Right forelimb (tissue), 1 donor: ENCODE measurements around the gene OMA1.

Experiments
- DNase-seq: peaks from one replicate; pipeline ENCODE4 v3.0.0-alpha.2; 2018

OMA1 gene

DNA sequence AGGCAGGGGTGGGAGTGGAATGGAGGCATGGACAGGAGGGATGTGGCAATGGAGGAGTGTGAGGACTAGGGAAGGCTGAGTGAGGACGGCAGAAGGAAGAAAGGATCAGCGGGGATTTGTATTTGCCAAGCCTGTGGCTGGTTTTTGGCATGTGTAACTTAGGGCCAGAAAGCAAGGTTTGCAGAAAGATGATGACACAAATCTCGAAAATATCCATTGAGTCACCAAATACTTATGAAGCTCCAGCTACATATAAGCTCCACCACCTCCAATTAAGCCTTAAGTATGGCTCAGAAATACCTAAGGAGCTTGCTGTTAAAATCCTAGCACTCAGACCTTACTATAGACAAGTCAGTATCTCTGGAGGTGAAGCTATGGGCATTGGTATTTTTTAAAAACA, 90.1 kb downstream of the OMA1 start:
- DNase-seq = no peak

DNA sequence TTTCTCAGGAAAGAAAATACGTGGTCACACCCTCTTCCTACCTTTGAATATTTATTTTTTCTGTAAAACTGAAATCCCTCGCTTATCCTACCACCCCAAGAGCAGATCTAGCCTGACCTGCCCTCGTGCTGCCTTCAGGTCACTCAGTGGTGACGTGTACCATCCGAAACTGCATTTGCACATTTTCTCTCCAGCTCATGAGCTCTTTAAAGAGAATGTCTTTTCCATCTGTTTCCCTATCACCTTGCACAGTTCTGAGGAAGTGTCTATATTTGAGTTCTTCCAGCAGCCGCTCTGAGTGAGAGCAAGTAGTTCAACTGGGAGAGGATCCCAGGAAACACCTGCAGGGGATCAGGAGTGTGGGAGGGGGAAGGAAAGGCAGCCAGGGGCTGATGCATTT, 91.7 kb downstream of the OMA1 start:
- no peak for DNase-seq

DNA sequence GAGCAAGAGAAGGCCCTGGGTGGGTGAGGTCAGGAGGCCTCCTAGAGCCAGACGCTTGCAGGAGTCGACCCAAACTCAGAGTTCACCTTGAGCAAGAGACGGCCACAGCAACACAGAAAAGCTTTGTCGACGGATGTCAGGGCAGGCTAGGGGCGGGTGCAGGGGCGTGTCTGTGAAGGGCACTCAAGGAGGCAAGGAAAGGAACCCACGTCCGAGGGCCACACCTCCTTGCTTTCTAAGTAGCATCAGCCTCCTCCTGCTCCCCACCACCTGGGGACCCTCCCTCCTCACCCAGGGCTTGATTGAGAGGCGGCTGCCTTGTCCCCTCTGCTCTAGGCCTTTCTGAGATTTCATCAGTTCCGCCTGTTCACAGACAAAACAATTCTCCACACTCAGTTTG, 92.1 kb downstream of the OMA1 start:
- DNase-seq = no peak

- DNase-seq = no peak
Observed at GRCh38 chr1:58451560-58452191, 94.8 kb downstream of the OMA1 start.

DNA sequence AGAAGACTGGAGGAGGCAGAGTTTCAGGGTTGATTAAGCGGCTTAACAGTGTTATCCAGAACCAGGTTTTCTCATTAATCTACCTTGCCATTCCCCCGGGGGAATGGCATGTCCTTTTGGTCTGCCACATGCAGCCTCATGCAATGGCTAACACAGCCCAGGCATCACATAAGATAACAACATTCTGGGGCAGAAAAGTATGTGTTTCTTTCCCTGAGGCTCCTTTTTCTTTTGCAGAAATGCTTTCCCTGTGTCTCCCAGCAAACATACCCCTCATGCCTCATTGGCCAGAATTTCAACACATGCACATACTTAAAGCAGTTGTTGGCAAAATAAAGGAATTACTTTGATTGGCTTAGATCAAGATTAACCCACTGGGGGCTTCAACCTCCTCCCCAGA, 98.6 kb downstream of the OMA1 start:
- DNase-seq = no peak

- DNase-seq = no peak
Observed at GRCh38 chr1:58447042-58447441, 99.5 kb downstream of the OMA1 start.

DNA sequence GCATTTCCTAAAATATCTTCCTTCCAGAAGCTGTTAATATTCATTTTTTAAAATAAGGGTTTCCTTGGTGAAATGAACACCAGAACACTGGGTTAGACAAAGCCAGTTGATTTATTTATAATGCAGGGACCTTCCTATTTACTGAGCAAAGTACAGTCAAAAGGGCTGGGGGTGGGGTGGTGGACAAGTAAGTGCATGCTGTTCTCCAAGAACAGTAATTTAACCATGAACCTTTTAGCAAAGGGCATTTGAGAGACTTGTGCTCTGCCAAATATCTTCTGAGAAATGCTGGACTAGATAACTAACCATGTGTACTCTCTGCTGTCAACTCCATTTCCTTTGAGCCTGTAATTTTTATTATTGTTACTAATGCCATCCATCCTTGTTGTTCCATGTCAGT, 100.2 kb downstream of the OMA1 start:
- DNase-seq = no peak

- DNase-seq = no peak
Observed at GRCh38 chr1:58443986-58444868, 102.3 kb downstream of the OMA1 start.

GRCh38 chr1:58442114-58442513, 104.4 kb downstream of the OMA1 start:
- no peak for DNase-seq

GRCh38 chr1:58441699-58442098, 104.8 kb downstream of the OMA1 start:
- no peak for DNase-seq

DNA sequence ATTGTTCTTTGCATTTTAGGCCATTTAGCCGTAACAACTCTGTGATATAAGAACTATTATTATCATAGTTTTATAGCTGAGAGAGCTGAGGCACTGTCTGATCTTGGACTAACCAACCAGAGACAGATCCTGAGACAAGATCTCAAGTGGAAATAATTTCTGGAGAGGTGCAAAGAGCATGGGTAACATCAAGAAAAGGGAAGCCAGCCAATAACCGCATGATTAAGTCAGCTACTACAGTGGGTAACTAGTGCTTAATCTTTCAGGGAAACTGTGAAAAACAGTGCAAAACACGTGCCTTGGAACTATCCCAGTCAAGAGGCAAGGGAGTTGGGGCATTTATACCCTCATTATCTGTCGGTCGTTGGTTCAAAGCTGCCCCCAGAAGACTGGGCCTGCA, 105.8 kb downstream of the OMA1 start:
- DNase-seq = no peak

DNA sequence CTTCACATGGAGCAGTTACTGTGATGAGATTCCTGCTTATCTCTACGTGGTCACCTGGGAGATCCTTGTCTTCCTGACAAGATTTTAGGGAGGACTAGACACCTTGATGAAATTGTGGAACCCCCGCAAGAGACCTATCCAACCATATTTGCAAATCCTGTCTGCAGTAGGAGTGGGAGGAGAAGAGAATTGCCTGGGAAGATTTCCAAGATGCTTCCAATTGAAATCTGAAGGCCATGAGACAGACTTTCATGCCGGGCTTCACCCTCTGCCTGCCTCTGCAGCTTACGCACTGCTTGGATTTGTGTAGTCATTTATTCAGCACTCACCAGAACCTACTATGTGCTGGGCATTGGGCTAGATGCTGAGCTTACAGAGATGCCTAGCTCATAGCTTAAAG, 106.6 kb downstream of the OMA1 start:
- no peak for DNase-seq

DNA sequence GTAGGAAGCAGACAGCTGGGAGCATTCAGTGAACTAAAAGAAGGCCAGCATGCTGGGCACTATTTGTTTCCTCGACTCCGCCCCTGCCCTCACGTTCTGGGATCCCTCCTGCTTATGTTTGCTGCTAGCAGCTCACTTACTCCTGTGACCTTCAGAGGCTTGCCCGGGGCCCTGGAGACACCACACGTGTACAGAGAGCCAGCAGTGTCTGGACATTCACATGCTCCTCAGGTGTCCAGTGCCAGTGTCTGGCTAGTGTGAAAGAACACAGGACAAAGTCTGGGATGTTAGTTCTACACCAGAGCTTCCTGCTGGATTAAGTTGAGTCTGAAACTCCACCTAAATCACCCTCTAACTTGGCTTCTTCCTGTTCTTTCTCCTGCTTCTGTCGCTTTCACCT, 108.1 kb downstream of the OMA1 start:
- DNase-seq = no peak

DNA sequence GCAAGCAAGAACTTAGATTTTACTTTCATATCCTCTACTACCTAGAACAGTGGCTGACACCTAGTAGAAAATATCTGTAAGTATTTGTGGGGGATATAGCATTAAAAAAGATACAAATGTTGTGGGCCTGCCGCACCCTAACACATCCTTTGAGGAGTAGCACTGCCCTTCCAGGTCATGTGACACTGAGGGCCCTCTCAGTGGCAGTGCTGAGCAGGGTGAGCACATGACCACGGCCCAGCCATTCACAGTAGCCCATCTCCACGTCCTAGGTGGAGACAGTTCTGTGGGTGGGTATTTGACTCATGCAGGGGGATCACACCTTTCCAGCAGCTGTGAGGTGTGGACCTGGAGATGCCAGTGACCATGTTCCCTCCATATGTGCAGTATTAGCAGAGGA, 108.9 kb downstream of the OMA1 start:
- no peak for DNase-seq

- DNase-seq = no peak
Observed at GRCh38 chr1:58436615-58437297, 109.8 kb downstream of the OMA1 start.

- DNase-seq = no peak
Observed at GRCh38 chr1:58435376-58435775, 111.2 kb downstream of the OMA1 start.

GRCh38 chr1:58434607-58435006, 111.9 kb downstream of the OMA1 start:
- no peak for DNase-seq

- DNase-seq = no peak
Observed at GRCh38 chr1:58434181-58434580, 112.3 kb downstream of the OMA1 start.

DNA sequence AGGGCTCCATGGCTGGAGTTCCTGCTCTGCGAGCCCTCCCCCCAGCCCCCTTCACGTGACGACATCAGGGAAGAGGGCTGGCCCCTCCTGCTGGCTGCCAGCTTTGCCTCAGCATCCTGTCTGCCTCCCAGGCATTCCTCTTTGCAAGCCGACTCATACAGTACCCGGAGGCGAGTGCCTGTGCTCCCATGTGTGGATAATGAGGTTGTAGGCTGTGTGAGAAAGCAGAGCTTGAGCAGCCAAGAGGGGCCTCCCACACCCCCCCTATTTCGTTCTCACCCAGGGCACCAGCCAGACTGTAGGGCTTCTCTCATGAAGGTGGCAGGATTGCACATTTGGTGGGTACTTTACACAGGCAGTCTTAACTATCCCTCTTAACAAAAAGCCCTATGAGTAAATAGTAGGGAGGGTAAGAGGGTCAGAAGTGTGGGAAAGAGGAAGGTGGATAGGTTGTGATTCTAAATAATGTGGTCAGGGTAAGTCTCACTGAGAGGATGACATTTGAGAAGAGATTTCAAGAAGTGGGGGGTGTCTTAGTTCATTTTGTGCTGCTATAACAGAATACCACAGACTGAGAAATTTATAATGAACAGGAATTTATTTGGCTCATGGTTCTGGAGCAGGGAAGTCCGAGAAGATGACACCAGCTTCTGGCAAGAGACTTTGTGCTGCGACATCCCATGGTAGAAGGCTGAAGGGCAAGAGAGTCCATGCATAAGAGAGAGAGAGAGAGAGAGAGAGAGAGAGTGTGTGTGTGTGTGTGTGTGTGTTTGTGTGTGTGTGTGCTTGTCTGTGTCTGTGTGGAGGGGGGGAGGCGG, 113.5 kb downstream of the OMA1 start:
- no peak for DNase-seq

- no peak for DNase-seq
Observed at GRCh38 chr1:58431901-58432620, 114.5 kb downstream of the OMA1 start.
